HEK293 (cell line): Measurements from ENCODE around the gene SH2D1B.

Experiments used
- CTCF ChIA-PET: fragments of 350-600 bp; formaldehyde crosslinking; extraction: SDS; loops from one replicate; lab custom pipeline; 2021; ENCODE audit warnings: antibody characterized with exemption; lab: Yijun Ruan, JAX
- POLR2A ChIA-PET: fragments of 300-600 bp; formaldehyde crosslinking; extraction: SDS; loops from one replicate; lab custom pipeline; 2020; ENCODE audit warnings: antibody characterized with exemption, inconsistent platforms; lab: Yijun Ruan, JAX
- H3K27ac ChIP-seq: fragments of 200-500 bp; sonication (Bioruptor generic); 2 replicates; pipeline ENCODE4 v1.5.1; 2014; ENCODE audit warnings: low read depth, low read length, control low read depth, inconsistent platforms; ENCODE audit errors: extremely low read depth
- H3K36me3 ChIP-seq, 2 experiments: fragments of 200-500 bp in 1 of 2; sonication (Bioruptor generic) in 1 of 2; 1 replicate in 1 of 2; 2 replicates in 1 of 2; pipeline ENCODE4 v1.5.1; 2014 to 2017; ENCODE audit warnings: inconsistent platforms in 2 of 2, low read length in 2 of 2; ENCODE audit not compliant: control insufficient read depth in 2 of 2, insufficient read depth in 1 of 2
- H3K4me1 ChIP-seq: fragments of 200-500 bp; sonication (Bioruptor generic); 2 replicates; pipeline ENCODE4 v1.5.1; 2014; ENCODE audit warnings: mild to moderate bottlenecking, low read length, inconsistent platforms; ENCODE audit not compliant: control insufficient read depth, insufficient read depth
- H3K4me3 ChIP-seq: 2 replicates; pipeline ENCODE4 v1.5.1; 2011; ENCODE audit warnings: low read depth, mild to moderate bottlenecking, control low read depth, low read length, moderate library complexity
- H3K9me3 ChIP-seq: fragments of 200-500 bp; sonication (Bioruptor generic); 2 replicates; pipeline ENCODE4 v1.5.1; 2014; ENCODE audit warnings: low read depth, low read length, inconsistent platforms; ENCODE audit not compliant: control insufficient read depth, insufficient read depth
- GLI2 ChIP-seq: fragments of 450-650 bp; formaldehyde crosslinking; IDR thresholded peaks from 2 replicates; pipeline ENCODE4; 2017; ENCODE audit warnings: missing biosample characterization, missing genetic modification characterization, low read depth, borderline replicate concordance
- KLF10 ChIP-seq: fragments of 450-650 bp; IDR thresholded peaks from 2 replicates; pipeline ENCODE4 v1.5.1; 2018; ENCODE audit warnings: missing biosample characterization, mild to moderate bottlenecking, missing genetic modification characterization
- OVOL3 ChIP-seq: fragments of 450-650 bp; formaldehyde crosslinking; IDR thresholded peaks from 2 replicates; pipeline ENCODE4 v1.5.1; 2016; ENCODE audit warnings: missing biosample characterization, missing genetic modification characterization
- TRIM28 ChIP-seq: IDR thresholded peaks from 2 replicates; pipeline ENCODE4 v1.6.1; 2011; ENCODE audit warnings: low read length, control low read depth, borderline replicate concordance
- ZBTB17 ChIP-seq: fragments of 450-650 bp; formaldehyde crosslinking; IDR thresholded peaks from 2 replicates; pipeline ENCODE4 v1.5.1; 2016; ENCODE audit warnings: missing biosample characterization, missing genetic modification characterization
- ZFP3 ChIP-seq: fragments of 450-650 bp; formaldehyde crosslinking; IDR thresholded peaks from 2 replicates; pipeline ENCODE4 v1.5.1; 2016; ENCODE audit warnings: low read depth, missing biosample characterization, missing genetic modification characterization
- ZNF24 ChIP-seq: fragments of 450-650 bp; formaldehyde crosslinking; IDR thresholded peaks from 2 replicates; pipeline ENCODE4 v1.5.1; 2016; ENCODE audit warnings: missing biosample characterization, missing genetic modification characterization
- ZNF394 ChIP-seq: fragments of 450-650 bp; formaldehyde crosslinking; IDR thresholded peaks from 2 replicates; pipeline ENCODE4 v1.5.1; 2016; ENCODE audit warnings: missing biosample characterization, missing genetic modification characterization, mild to moderate bottlenecking, moderate library complexity, borderline replicate concordance
- ZNF600 ChIP-seq: fragments of 450-650 bp; formaldehyde crosslinking; IDR thresholded peaks from 2 replicates; pipeline ENCODE4 v1.5.1; 2016; ENCODE audit warnings: missing biosample characterization, missing genetic modification characterization
- ZNF623 ChIP-seq: fragments of 450-650 bp; formaldehyde crosslinking; IDR thresholded peaks from 2 replicates; pipeline ENCODE4 v1.5.1; 2016; ENCODE audit warnings: missing biosample characterization, missing genetic modification characterization
- ZNF707 ChIP-seq: fragments of 450-650 bp; formaldehyde crosslinking; IDR thresholded peaks from 2 replicates; pipeline ENCODE4 v1.5.1; 2016; ENCODE audit warnings: missing biosample characterization, missing genetic modification characterization
- ZNF768 ChIP-seq: fragments of 450-650 bp; formaldehyde crosslinking; IDR thresholded peaks from 2 replicates; pipeline ENCODE4 v1.5.1; 2018; ENCODE audit warnings: missing biosample characterization, mild to moderate bottlenecking, missing genetic modification characterization
- ZNF777 ChIP-seq: fragments of 450-650 bp; formaldehyde crosslinking; IDR thresholded peaks from 2 replicates; pipeline ENCODE4 v1.5.1; 2017; ENCODE audit warnings: missing biosample characterization, missing genetic modification characterization, borderline replicate concordance
- ZNF830 ChIP-seq: fragments of 450-650 bp; IDR thresholded peaks from 2 replicates; pipeline ENCODE4 v1.5.0; 2018; ENCODE audit warnings: missing biosample characterization, missing genetic modification characterization, low read depth, mild to moderate bottlenecking, moderate library complexity
- TF ChIP-seq, protein P1 (sequence below): fragments of 450-650 bp; formaldehyde crosslinking; IDR thresholded peaks from 2 replicates; pipeline ENCODE4 v1.5.1; 2016; ENCODE audit warnings: missing biosample characterization, missing genetic modification characterization
- TF ChIP-seq, protein P2 (sequence below): fragments of 450-650 bp; formaldehyde crosslinking; IDR thresholded peaks from 2 replicates; pipeline ENCODE4 v1.5.1; 2016; ENCODE audit warnings: missing biosample characterization, missing genetic modification characterization
- TF ChIP-seq, protein P3 (sequence below): fragments of 450-650 bp; formaldehyde crosslinking; IDR thresholded peaks from 2 replicates; pipeline ENCODE4; 2016; ENCODE audit warnings: missing biosample characterization, missing genetic modification characterization
- TF ChIP-seq, protein P4 (sequence below): fragments of 450-650 bp; formaldehyde crosslinking; IDR thresholded peaks from 2 replicates; pipeline ENCODE4 v1.5.1; 2016; ENCODE audit warnings: missing biosample characterization, missing genetic modification characterization
- TF ChIP-seq, protein P5 (sequence below): fragments of 450-650 bp; formaldehyde crosslinking; IDR thresholded peaks from 2 replicates; pipeline ENCODE4 v1.5.0; 2017; ENCODE audit warnings: missing biosample characterization, missing genetic modification characterization, borderline replicate concordance

Gene SH2D1B

DNA sequence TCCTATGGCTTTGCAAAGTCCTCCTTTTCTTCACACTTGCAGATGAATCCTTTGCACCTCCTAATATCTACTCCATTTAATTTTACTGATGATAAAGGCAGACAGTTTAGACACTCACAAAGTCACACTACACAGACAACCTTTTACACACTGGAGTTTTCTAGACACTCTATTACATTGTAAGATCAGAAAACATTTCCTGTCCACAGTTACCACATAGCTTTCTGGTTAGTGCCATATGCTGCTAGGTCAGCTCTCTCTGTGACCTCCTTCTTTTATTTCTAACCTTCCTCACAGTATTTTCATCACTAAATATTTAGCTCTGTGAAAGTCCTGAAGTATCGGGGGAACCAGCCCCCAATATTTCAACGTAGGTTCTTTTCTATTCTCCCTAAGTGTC, 5.1 kb downstream of the SH2D1B start:
- POLR2A ChIA-PET, result no interaction called here
- no peaks in the 10 kb centered on the region for H3K9me3 ChIP-seq
- CTCF ChIA-PET, result interaction anchor here (0.6 to 1.0 kb wide), 2 partner anchors 15 to 365 kb away, joined by 3 to 6 read pairs; no protein-coding TSS in a partner anchor
- no peaks in the 10 kb centered on the region for H3K36me3 ChIP-seq
- no peak overlapping the region for H3K27ac ChIP-seq
- TF ChIP-seq OVOL3 (tag by site-specific recombination) (no peak), ZNF777 (tag by site-specific recombination) (no peak), KLF10 (tag by site-specific recombination) (no peak), ZNF623 (no peak), GLI2 (no peak), ZNF394 (tag by site-specific recombination) (no peak), ZNF707 (tag by site-specific recombination) (no peak), TRIM28 (no peak), ZNF600 (tag by site-specific recombination) (no peak)
- TF ChIP-seq, protein P1, sequence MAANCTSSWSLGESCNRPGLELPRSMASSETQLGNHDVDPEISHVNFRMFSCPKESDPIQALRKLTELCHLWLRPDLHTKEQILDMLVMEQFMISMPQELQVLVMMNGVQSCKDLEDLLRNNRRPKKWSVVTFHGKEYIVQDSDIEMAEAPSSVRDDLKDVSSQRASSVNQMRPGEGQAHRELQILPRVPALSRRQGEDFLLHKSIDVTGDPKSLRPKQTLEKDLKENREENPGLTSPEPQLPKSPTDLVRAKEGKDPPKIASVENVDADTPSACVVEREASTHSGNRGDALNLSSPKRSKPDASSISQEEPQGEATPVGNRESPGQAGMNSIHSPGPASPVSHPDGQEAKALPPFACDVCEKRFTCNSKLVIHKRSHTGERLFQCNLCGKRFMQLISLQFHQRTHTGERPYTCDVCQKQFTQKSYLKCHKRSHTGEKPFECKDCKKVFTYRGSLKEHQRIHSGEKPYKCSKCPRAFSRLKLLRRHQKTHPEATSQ, result no peak
- TF ChIP-seq, protein P2, sequence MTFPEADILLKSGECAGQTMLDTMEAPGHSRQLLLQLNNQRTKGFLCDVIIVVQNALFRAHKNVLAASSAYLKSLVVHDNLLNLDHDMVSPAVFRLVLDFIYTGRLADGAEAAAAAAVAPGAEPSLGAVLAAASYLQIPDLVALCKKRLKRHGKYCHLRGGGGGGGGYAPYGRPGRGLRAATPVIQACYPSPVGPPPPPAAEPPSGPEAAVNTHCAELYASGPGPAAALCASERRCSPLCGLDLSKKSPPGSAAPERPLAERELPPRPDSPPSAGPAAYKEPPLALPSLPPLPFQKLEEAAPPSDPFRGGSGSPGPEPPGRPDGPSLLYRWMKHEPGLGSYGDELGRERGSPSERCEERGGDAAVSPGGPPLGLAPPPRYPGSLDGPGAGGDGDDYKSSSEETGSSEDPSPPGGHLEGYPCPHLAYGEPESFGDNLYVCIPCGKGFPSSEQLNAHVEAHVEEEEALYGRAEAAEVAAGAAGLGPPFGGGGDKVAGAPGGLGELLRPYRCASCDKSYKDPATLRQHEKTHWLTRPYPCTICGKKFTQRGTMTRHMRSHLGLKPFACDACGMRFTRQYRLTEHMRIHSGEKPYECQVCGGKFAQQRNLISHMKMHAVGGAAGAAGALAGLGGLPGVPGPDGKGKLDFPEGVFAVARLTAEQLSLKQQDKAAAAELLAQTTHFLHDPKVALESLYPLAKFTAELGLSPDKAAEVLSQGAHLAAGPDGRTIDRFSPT (tag by site-specific recombination), result no peak
- TF ChIP-seq, protein P3, sequence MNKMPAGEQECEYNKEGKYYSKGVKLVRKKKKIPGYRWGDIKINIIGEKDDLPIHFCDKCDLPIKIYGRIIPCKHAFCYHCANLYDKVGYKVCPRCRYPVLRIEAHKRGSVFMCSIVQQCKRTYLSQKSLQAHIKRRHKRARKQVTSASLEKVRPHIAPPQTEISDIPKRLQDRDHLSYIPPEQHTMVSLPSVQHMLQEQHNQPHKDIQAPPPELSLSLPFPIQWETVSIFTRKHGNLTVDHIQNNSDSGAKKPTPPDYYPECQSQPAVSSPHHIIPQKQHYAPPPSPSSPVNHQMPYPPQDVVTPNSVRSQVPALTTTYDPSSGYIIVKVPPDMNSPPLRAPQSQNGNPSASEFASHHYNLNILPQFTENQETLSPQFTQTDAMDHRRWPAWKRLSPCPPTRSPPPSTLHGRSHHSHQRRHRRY (tag by site-specific recombination), result no peak
- no peaks in the 10 kb centered on the region for H3K4me1 ChIP-seq
- no peak overlapping the region for H3K4me3 ChIP-seq

DNA sequence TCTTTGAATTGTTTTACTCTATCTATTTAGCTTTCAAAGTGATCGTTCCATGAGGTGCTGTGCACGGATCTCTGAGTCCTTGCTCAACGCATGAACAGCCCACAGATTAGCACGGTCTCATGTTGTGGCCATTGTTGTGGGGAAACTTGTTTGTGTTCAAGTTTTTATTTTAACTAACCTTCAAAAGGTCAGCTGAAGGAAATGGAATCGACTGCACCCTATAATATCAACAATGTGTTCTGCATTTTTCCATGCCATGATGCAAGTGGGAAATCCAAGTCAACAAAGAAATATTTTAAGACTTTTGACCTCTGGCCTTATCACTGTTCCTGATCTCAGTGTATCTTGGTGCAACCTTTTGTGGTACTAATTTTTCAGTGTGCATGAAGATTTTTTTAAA, 6.1 kb downstream of the SH2D1B start:
- TF ChIP-seq ZNF768 (tag by site-specific recombination) (no peak), ZFP3 (tag by site-specific recombination) (no peak), ZNF830 (tag by site-specific recombination) (no peak), ZBTB17 (no peak), ZNF394 (tag by site-specific recombination) (no peak), ZNF24 (tag by site-specific recombination) (no peak)
- TF ChIP-seq, protein P4, sequence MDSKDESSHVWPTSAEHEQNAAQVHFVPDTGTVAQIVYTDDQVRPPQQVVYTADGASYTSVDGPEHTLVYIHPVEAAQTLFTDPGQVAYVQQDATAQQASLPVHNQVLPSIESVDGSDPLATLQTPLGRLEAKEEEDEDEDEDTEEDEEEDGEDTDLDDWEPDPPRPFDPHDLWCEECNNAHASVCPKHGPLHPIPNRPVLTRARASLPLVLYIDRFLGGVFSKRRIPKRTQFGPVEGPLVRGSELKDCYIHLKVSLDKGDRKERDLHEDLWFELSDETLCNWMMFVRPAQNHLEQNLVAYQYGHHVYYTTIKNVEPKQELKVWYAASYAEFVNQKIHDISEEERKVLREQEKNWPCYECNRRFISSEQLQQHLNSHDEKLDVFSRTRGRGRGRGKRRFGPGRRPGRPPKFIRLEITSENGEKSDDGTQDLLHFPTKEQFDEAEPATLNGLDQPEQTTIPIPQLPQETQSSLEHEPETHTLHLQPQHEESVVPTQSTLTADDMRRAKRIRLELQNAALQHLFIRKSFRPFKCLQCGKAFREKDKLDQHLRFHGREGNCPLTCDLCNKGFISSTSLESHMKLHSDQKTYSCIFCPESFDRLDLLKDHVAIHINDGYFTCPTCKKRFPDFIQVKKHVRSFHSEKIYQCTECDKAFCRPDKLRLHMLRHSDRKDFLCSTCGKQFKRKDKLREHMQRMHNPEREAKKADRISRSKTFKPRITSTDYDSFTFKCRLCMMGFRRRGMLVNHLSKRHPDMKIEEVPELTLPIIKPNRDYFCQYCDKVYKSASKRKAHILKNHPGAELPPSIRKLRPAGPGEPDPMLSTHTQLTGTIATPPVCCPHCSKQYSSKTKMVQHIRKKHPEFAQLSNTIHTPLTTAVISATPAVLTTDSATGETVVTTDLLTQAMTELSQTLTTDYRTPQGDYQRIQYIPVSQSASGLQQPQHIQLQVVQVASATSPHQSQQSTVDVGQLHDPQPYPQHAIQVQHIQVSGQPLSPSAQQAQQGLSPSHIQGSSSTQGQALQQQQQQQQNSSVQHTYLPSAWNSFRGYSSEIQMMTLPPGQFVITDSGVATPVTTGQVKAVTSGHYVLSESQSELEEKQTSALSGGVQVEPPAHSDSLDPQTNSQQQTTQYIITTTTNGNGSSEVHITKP (tag by site-specific recombination), result no peak
- TF ChIP-seq, protein P5, sequence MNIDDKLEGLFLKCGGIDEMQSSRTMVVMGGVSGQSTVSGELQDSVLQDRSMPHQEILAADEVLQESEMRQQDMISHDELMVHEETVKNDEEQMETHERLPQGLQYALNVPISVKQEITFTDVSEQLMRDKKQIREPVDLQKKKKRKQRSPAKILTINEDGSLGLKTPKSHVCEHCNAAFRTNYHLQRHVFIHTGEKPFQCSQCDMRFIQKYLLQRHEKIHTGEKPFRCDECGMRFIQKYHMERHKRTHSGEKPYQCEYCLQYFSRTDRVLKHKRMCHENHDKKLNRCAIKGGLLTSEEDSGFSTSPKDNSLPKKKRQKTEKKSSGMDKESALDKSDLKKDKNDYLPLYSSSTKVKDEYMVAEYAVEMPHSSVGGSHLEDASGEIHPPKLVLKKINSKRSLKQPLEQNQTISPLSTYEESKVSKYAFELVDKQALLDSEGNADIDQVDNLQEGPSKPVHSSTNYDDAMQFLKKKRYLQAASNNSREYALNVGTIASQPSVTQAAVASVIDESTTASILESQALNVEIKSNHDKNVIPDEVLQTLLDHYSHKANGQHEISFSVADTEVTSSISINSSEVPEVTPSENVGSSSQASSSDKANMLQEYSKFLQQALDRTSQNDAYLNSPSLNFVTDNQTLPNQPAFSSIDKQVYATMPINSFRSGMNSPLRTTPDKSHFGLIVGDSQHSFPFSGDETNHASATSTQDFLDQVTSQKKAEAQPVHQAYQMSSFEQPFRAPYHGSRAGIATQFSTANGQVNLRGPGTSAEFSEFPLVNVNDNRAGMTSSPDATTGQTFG (tag by site-specific recombination), result no peak
- no peaks in the 10 kb centered on the region for H3K9me3 ChIP-seq
- no peak overlapping the region for H3K4me3 ChIP-seq
- no peaks in the 10 kb centered on the region for H3K4me1 ChIP-seq
- H3K36me3 ChIP-seq, result no peaks in the 10 kb centered on the region
- POLR2A ChIA-PET, result no interaction called here
- CTCF ChIA-PET, result no interaction called here
- no peak overlapping the region for H3K27ac ChIP-seq
